Measurements from ENCODE around the gene CCDC175.

The CCDC175 gene

DNA sequence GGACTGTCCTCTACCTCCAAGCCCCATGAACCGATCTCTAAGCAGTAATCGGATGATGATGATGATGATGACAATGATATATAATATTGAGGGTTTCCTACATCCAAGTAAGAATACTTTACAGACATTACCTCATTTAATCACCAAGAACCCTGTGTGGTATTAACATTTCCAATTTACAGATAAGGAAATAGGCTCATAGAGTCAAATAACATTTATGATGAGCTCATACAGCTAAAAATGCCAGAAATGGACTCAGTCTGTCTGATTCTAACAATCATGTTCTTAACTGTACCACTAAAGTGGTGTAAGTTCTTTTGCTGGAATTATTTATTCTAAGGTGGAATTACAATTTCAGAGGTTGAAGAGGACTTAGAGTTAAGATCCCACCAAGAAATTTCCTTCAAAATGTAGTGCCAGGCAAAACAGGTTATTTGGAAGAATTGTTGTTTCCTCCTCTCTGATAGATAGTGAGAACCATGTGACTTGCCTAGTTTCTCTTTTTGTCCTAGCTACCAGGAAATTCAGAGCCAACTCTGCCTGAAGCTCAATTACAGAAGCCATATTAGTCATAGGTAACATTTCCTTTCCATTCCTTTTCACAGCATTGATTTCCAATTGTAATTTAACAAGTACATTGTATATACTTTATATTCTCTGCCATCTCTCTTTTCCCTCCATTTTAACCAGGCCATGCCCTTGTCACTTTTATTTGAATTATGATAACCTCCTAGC, 23.8 kb upstream of the CCDC175 start:
- H3K79me2 ChIP-seq = no peaks in the 10 kb centered on the region
- no peaks in the 10 kb centered on the region for H3K9me3 ChIP-seq (ENCODE audit: control insufficient read depth, low read length)
- H3K27me3 ChIP-seq (ENCODE audit: control insufficient read depth, insufficient read depth, low read length) = no peaks in the 10 kb centered on the region
- no peak overlapping the region for H3K4me3 ChIP-seq (ENCODE audit: low read depth, low read length)
- H3K27ac ChIP-seq = no peak overlapping the region
- H3K36me3 ChIP-seq (ENCODE audit: control insufficient read depth, insufficient read depth, low read length) = no peaks in the 10 kb centered on the region
- H3K4me1 ChIP-seq = no peaks in the 10 kb centered on the region
- no peak overlapping the region for H3K4me2 ChIP-seq (ENCODE audit: low read length)
- TF ChIP-seq, protein P1, sequence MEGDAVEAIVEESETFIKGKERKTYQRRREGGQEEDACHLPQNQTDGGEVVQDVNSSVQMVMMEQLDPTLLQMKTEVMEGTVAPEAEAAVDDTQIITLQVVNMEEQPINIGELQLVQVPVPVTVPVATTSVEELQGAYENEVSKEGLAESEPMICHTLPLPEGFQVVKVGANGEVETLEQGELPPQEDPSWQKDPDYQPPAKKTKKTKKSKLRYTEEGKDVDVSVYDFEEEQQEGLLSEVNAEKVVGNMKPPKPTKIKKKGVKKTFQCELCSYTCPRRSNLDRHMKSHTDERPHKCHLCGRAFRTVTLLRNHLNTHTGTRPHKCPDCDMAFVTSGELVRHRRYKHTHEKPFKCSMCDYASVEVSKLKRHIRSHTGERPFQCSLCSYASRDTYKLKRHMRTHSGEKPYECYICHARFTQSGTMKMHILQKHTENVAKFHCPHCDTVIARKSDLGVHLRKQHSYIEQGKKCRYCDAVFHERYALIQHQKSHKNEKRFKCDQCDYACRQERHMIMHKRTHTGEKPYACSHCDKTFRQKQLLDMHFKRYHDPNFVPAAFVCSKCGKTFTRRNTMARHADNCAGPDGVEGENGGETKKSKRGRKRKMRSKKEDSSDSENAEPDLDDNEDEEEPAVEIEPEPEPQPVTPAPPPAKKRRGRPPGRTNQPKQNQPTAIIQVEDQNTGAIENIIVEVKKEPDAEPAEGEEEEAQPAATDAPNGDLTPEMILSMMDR (IDR thresholded peaks at IDR 0.05) = no peak
- no peak overlapping the region for H3K9ac ChIP-seq
- no peak overlapping the region for H2AFZ ChIP-seq

DNA sequence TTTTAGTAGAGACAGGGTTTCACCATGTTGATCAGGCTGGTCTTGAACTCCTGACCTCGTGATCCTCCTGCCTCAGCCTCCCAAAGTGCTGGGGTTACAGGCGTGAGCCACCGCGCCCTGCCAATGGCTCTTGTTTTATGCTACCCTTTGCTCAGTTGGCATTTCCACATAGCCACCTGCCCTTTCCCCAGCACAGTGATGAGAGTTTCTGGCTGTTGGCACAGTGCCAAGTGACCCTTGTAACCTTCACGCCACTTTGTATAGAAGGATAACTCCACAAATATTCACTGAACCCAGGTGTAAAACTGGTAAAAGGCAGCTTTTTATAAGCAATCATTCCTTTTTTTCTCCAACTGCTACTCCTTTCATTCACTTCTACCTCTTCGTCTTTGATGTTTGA, 18.5 kb upstream of the CCDC175 start:
- H3K79me2 ChIP-seq = no peaks in the 10 kb centered on the region
- H2AFZ ChIP-seq = no peak overlapping the region
- H3K9me3 ChIP-seq (ENCODE audit: control insufficient read depth, low read length) = no peaks in the 10 kb centered on the region
- TF ChIP-seq, protein P1 (IDR thresholded peaks at IDR 0.05) = no peak
- H3K9ac ChIP-seq = no peak overlapping the region
- H3K4me1 ChIP-seq = no peaks in the 10 kb centered on the region
- H3K27me3 ChIP-seq (ENCODE audit: control insufficient read depth, insufficient read depth, low read length) = no peaks in the 10 kb centered on the region
- no peaks in the 10 kb centered on the region for H3K36me3 ChIP-seq (ENCODE audit: control insufficient read depth, insufficient read depth, low read length)
- no peak overlapping the region for H3K27ac ChIP-seq
- no peak overlapping the region for H3K4me2 ChIP-seq (ENCODE audit: low read length)
- H3K4me3 ChIP-seq (ENCODE audit: low read depth, low read length) = no peak overlapping the region

DNA sequence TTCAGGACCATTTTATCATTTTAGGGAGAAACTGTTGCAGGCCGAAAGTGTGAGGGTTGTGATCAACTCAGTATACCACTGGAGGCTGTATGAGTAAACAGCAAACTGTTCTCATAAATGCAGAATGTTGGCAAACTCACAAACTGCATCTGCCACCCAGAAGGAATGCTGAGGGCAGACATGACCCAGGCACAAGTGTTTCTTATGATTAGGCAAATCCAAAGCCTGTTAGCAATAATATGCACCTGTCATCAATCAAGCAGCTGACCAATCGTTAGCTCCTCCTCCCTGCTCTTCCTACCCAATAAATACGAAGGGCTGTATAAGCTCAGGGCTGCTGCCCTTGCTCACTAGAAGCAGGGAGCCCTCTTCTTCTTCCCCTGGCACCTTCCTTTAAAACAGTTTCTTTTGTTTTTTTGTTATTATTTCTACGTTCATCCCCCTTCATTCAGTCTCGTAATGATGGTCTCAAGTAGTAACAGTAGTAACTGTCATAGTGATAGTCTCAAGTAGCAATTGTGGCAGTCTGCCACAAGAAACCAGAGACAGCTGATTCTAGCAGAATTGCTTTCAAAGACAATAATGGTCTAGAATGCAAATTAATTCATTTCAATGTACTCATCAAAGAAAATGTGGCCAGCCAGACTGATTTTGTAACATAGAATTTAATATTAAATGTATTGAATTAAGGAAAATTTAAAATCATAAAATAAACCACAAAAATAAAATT, 15.2 kb upstream of the CCDC175 start:
- H3K79me2 ChIP-seq = no peaks in the 10 kb centered on the region
- H3K27me3 ChIP-seq (ENCODE audit: control insufficient read depth, insufficient read depth, low read length) = no peaks in the 10 kb centered on the region
- no peaks in the 10 kb centered on the region for H3K36me3 ChIP-seq (ENCODE audit: control insufficient read depth, insufficient read depth, low read length)
- no peak overlapping the region for H3K27ac ChIP-seq
- TF ChIP-seq, protein P1 (IDR thresholded peaks at IDR 0.05) = no peak
- H2AFZ ChIP-seq = no peak overlapping the region
- H3K9me3 ChIP-seq (ENCODE audit: control insufficient read depth, low read length) = no peaks in the 10 kb centered on the region
- H3K4me1 ChIP-seq = no peaks in the 10 kb centered on the region
- no peak overlapping the region for H3K4me3 ChIP-seq (ENCODE audit: low read depth, low read length)
- no peak overlapping the region for H3K4me2 ChIP-seq (ENCODE audit: low read length)
- no peak overlapping the region for H3K9ac ChIP-seq

DNA sequence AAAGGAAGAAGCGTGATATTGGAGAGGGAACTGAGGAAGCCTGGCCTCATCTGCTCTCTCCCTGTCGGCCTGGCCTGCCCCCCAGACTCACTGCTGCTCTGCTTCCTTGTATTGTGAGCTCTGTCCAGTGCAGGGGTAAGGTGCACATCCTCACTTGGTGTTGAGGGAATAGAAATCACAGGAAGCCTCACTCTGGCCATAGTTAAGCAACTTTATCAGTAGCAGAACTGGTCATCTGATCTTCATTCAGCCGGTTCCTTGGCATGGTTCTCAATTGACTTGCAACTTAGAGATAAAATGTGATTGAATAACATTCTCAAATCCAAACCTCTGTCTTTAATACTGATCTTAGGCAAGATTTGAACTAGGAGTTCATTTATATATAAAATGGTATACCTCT, 11.5 kb upstream of the CCDC175 start:
- H3K4me2 ChIP-seq (ENCODE audit: low read length) = no peak overlapping the region
- H3K27ac ChIP-seq = no peak overlapping the region
- TF ChIP-seq, protein P1 (IDR thresholded peaks at IDR 0.05) = no peak
- H3K9me3 ChIP-seq (ENCODE audit: control insufficient read depth, low read length) = no peaks in the 10 kb centered on the region
- H3K36me3 ChIP-seq (ENCODE audit: control insufficient read depth, insufficient read depth, low read length) = no peaks in the 10 kb centered on the region
- H2AFZ ChIP-seq = no peak overlapping the region
- H3K79me2 ChIP-seq = no peaks in the 10 kb centered on the region
- H3K27me3 ChIP-seq (ENCODE audit: control insufficient read depth, insufficient read depth, low read length) = no peaks in the 10 kb centered on the region
- H3K9ac ChIP-seq = no peak overlapping the region
- no peaks in the 10 kb centered on the region for H3K4me1 ChIP-seq
- no peak overlapping the region for H3K4me3 ChIP-seq (ENCODE audit: low read depth, low read length)
